GM23338 (cell line): ENCODE results near the gene ADAM17. TPM values are rescaled to one million over a fixed set of nuclear protein-coding genes. Genes with fewer than 3 reads are reported as not detected.

Experiments
- ATAC-seq: fragments of 200-7000 bp; cut with Tn5 transposase; 3 replicates; pipeline ENCODE4 v1.9.1; 2020
- DNase-seq: peaks from one replicate; pipeline ENCODE4 v3.0.0-alpha.2; 2015; ENCODE audit warnings: low spot score
- H2AFZ ChIP-seq: fragments of 200-600 bp; sonication (generic); 2 replicates; pipeline ENCODE4 v1.8.0; 2016; ENCODE audit warnings: antibody characterized with exemption, mild to moderate bottlenecking, moderate library complexity
- H3F3A ChIP-seq: fragments of 200-600 bp; sonication (generic); replicated peaks from 2 replicates; pipeline ENCODE4 v1.8.0; 2017; ENCODE audit warnings: antibody characterized with exemption, mixed run types, low read depth
- H3K27ac ChIP-seq: fragments of 200-600 bp; sonication (generic); 2 replicates; pipeline ENCODE4 v1.6.1; 2016; ENCODE audit warnings: low read depth
- H3K27me3 ChIP-seq: fragments of 200-600 bp; sonication (generic); 2 replicates; pipeline ENCODE4 v1.8.0; 2016; ENCODE audit warnings: mild to moderate bottlenecking, mixed run types, moderate library complexity; ENCODE audit not compliant: insufficient read depth
- H3K36me3 ChIP-seq: fragments of 200-600 bp; sonication (generic); 2 replicates; pipeline ENCODE4 v1.8.0; 2016; ENCODE audit warnings: mild to moderate bottlenecking; ENCODE audit not compliant: insufficient read depth
- H3K4me1 ChIP-seq: fragments of 200-600 bp; sonication (generic); 2 replicates; pipeline ENCODE4 v1.8.0; 2016; ENCODE audit warnings: mild to moderate bottlenecking, moderate library complexity; ENCODE audit not compliant: insufficient read depth
- H3K4me2 ChIP-seq: fragments of 200-600 bp; sonication (generic); 2 replicates; pipeline ENCODE4 v1.7.1; 2017; ENCODE audit warnings: mixed run types
- H3K4me3 ChIP-seq: fragments of 200-600 bp; sonication (generic); 2 replicates; pipeline ENCODE4 v1.6.1; 2016; ENCODE audit warnings: mixed run types
- H3K79me2 ChIP-seq: fragments of 200-600 bp; sonication (generic); replicated peaks from 2 replicates; pipeline ENCODE4 v1.8.0; 2017; ENCODE audit warnings: mild to moderate bottlenecking; ENCODE audit not compliant: insufficient read depth
- H3K9me2 ChIP-seq: fragments of 200-600 bp; sonication (generic); 2 replicates; pipeline ENCODE4 v1.8.0; 2017; ENCODE audit not compliant: insufficient read depth
- H4K20me1 ChIP-seq: fragments of 200-600 bp; sonication (generic); replicated peaks from 2 replicates; pipeline ENCODE4 v1.8.0; 2017; ENCODE audit warnings: mild to moderate bottlenecking; ENCODE audit not compliant: insufficient read depth
- H3K27ac Mint-ChIP-seq: 2 replicates; pipeline ENCODE4 v1.8.0; 2020; ENCODE audit warnings: inconsistent platforms, mild to moderate bottlenecking, moderate library complexity, mixed read lengths
- H3K27me3 Mint-ChIP-seq: 3 replicates; pipeline ENCODE4 v1.8.0; 2022; ENCODE audit warnings: low read depth, mild to moderate bottlenecking, moderate library complexity, mixed read lengths, inconsistent platforms; ENCODE audit not compliant: insufficient read depth, poor library complexity
- H3K36me3 Mint-ChIP-seq: 3 replicates; pipeline ENCODE4 v1.8.0; 2021; ENCODE audit warnings: low read depth, mild to moderate bottlenecking, inconsistent platforms, moderate library complexity, mixed read lengths
- H3K4me1 Mint-ChIP-seq: 3 replicates; pipeline ENCODE4 v1.8.0; 2020; ENCODE audit warnings: mild to moderate bottlenecking, inconsistent platforms, mixed read lengths
- H3K4me3 Mint-ChIP-seq: 3 replicates; pipeline ENCODE4 v1.8.0; 2021; ENCODE audit warnings: moderate library complexity, mild to moderate bottlenecking, inconsistent platforms, mixed read lengths
- H3K9me3 Mint-ChIP-seq: 3 replicates; pipeline ENCODE4 v1.8.0; 2020; ENCODE audit warnings: moderate library complexity, mild to moderate bottlenecking, inconsistent platforms, mixed read lengths
- CREB1 ChIP-seq: fragments of 250-450 bp; sonication (Bioruptor Pico); IDR thresholded peaks from 2 replicates; pipeline ENCODE4 v1.5.0; 2020; ENCODE audit warnings: low read depth, mild to moderate bottlenecking, moderate library complexity
- ETS1 ChIP-seq: IDR thresholded peaks from 2 replicates; pipeline ENCODE4 v1.6.1; 2016; ENCODE audit warnings: antibody characterized with exemption
- EZH2 ChIP-seq: fragments of 200-600 bp; sonication (generic); IDR thresholded peaks from one replicate; pipeline ENCODE4 v1.8.0; 2017; ENCODE audit warnings: antibody characterized with exemption, mild to moderate bottlenecking, low read depth; ENCODE audit not compliant: unreplicated experiment
- EZH2phosphoT487 ChIP-seq: fragments of 200-600 bp; sonication (generic); IDR thresholded peaks from one replicate; pipeline ENCODE4 v1.8.1; 2018; ENCODE audit warnings: antibody characterized with exemption; ENCODE audit not compliant: unreplicated experiment
- JUNB ChIP-seq: IDR thresholded peaks from one replicate; pipeline ENCODE4 v1.6.1; 2016; ENCODE audit warnings: antibody characterized with exemption; ENCODE audit not compliant: unreplicated experiment
- NANOG ChIP-seq: IDR thresholded peaks from 2 replicates; pipeline ENCODE4 v1.6.1; 2016; ENCODE audit warnings: antibody characterized with exemption, borderline replicate concordance
- POLR2AphosphoS5 ChIP-seq: IDR thresholded peaks from 2 replicates; pipeline ENCODE4 v1.6.1; 2016; ENCODE audit warnings: antibody characterized with exemption, low read depth
- REST ChIP-seq: IDR thresholded peaks from one replicate; pipeline ENCODE4 v1.6.1; 2018; ENCODE audit warnings: antibody characterized with exemption; ENCODE audit not compliant: unreplicated experiment
- STAT1 ChIP-seq: IDR thresholded peaks from one replicate; pipeline ENCODE4 v1.6.1; 2016; ENCODE audit warnings: antibody characterized with exemption; ENCODE audit not compliant: unreplicated experiment
- ZNF331 ChIP-seq: fragments of 250-450 bp; sonication (Bioruptor Pico); IDR thresholded peaks from 2 replicates; pipeline ENCODE4 v1.5.0; 2020; ENCODE audit warnings: low read depth, mild to moderate bottlenecking, moderate library complexity
- ZNF462 ChIP-seq: fragments of 250-450 bp; sonication (Bioruptor Pico); IDR thresholded peaks from 2 replicates; pipeline ENCODE4 v1.5.0; 2020; ENCODE audit warnings: mild to moderate bottlenecking, moderate library complexity
- polyA plus RNA-seq: library from polyadenylated mRNA; unstranded; fragments of >200 nt; fragmentation: Nextera tagmentation; extraction: Ambion mirVana; gene quantifications from 2 replicates; pipeline ENCODE4 v1.2.1, GENCODE V29; 2016
- total RNA-seq: library from RNA; depleted of rRNA; stranded (reverse); fragments of >200 nt; shearing (Covaris generic); gene quantifications from 2 replicates; pipeline ENCODE4 v1.2.3, GENCODE V29; 2014

Gene ADAM17
- total and polyA plus RNA-seq, 2 experiments from 2014 or later = 8.3 to 23.5 TPM

GRCh38 chr2:9488583-9489547 lies 66.8 kb downstream of the ADAM17 start (continued):
- no peak for TF ChIP-seq ZNF331
- TF ChIP-seq ETS1 = no peak
- no peak for TF ChIP-seq EZH2phosphoT487
- no peak for TF ChIP-seq POLR2AphosphoS5

GRCh38 chr2:9484533-9484932 lies 71.1 kb downstream of the ADAM17 start:
- no peak for DNase-seq
- H4K20me1 ChIP-seq = no peaks in the 10 kb centered on the region; the same call in none of the 2 replicates
- H3K4me1 ChIP-seq = no peaks in the 10 kb centered on the region
- H3K4me3 ChIP-seq = no peak overlapping the region
- peaks cover 51% of the 10 kb centered on the region for H3K36me3 Mint-ChIP-seq
- peaks cover 9% of the 10 kb centered on the region for H3K27me3 Mint-ChIP-seq
- no peak overlapping the region for H2AFZ ChIP-seq
- no peaks in the 10 kb centered on the region for H3F3A ChIP-seq
- no peak overlapping the region for H3K4me3 Mint-ChIP-seq
- H3K4me1 Mint-ChIP-seq = no peaks in the 10 kb centered on the region
- H3K79me2 ChIP-seq = no peaks in the 10 kb centered on the region
- ATAC-seq = no peak; the same call in 1 of the 3 replicates
- H3K27ac ChIP-seq = no peak overlapping the region
- no peaks in the 10 kb centered on the region for H3K27me3 ChIP-seq
- no peak overlapping the region for H3K4me2 ChIP-seq
- no peak overlapping the region for H3K27ac Mint-ChIP-seq
- no peaks in the 10 kb centered on the region for H3K9me2 ChIP-seq
- no peaks in the 10 kb centered on the region; the same call in 1 of the 2 replicates for H3K36me3 ChIP-seq
- no peaks in the 10 kb centered on the region for H3K9me3 Mint-ChIP-seq
- TF ChIP-seq ZNF331 = no peak
- no peak for TF ChIP-seq ZNF462
- TF ChIP-seq REST = no peak
- TF ChIP-seq EZH2phosphoT487 = no peak
- no peak for TF ChIP-seq EZH2
- TF ChIP-seq CREB1 (CRISPR knock-in tag) = no peak
- TF ChIP-seq NANOG = no peak
- TF ChIP-seq STAT1 = no peak
- no peak for TF ChIP-seq POLR2AphosphoS5
- no peak for TF ChIP-seq JUNB
- no peak for TF ChIP-seq ETS1
